ENCODE results near the gene COBL. TPM values are rescaled to one million over a fixed set of nuclear protein-coding genes. Genes with fewer than 3 reads are reported as not detected.

COBL gene
- polyA plus RNA-seq, 1 donor from 2014 or later, result not detected

GRCh38 chr7:51175992-51176388, 140.6 kb downstream of the COBL start:
- no peak overlapping the region for H3K4me3 Mint-ChIP-seq
- H3K27me3 Mint-ChIP-seq, result peaks cover 2% of the 10 kb centered on the region
- H3K4me1 Mint-ChIP-seq, result no peaks in the 10 kb centered on the region
- no peaks in the 10 kb centered on the region for H3K36me3 Mint-ChIP-seq
- no peak overlapping the region for H3K27ac Mint-ChIP-seq
- H3K9me3 Mint-ChIP-seq, result no peaks in the 10 kb centered on the region

- Mint-ChIP-seq H3K4me3 (no peak overlapping the region), H3K27me3 (peaks cover 2% of the 10 kb centered on the region), H3K9me3 (no peaks in the 10 kb centered on the region), H3K36me3 (no peaks in the 10 kb centered on the region), H3K4me1 (no peaks in the 10 kb centered on the region), H3K27ac (no peak overlapping the region)
Measured at GRCh38 chr7:51175316-51175991, 141.2 kb downstream of the COBL start.

- no peak overlapping the region for H3K4me3 Mint-ChIP-seq
- H3K27me3 Mint-ChIP-seq, result peaks cover 2% of the 10 kb centered on the region
- H3K36me3 Mint-ChIP-seq, result no peaks in the 10 kb centered on the region
- no peak overlapping the region for H3K27ac Mint-ChIP-seq
- peaks cover 0 to 2% (median 0%) of the 10 kb centered on the region in 3 donors for H3K9me3 Mint-ChIP-seq
- peaks cover 0 to 1% (median 0%) of the 10 kb centered on the region in 3 donors for H3K4me1 Mint-ChIP-seq
Measured at GRCh38 chr7:51165337-51165736, 151.3 kb downstream of the COBL start.

- H3K4me3 Mint-ChIP-seq, result no peak overlapping the region
- H3K27ac Mint-ChIP-seq, result no peak overlapping the region
- peaks cover 0 to under 1% (median 0%) of the 10 kb centered on the region in 3 donors for H3K9me3 Mint-ChIP-seq
- H3K27me3 Mint-ChIP-seq, result peaks cover 2% of the 10 kb centered on the region
- no peaks in the 10 kb centered on the region for H3K36me3 Mint-ChIP-seq
- H3K4me1 Mint-ChIP-seq, result peaks cover 0 to 2% (median 1%) of the 10 kb centered on the region in 3 donors
Measured at GRCh38 chr7:51162724-51163329, 153.8 kb downstream of the COBL start.

GRCh38 chr7:51161937-51162336, 154.7 kb downstream of the COBL start:
- H3K36me3 Mint-ChIP-seq, result no peaks in the 10 kb centered on the region
- H3K4me3 Mint-ChIP-seq, result no peak overlapping the region
- no peak overlapping the region for H3K27ac Mint-ChIP-seq
- peaks cover 0 to 2% (median 1%) of the 10 kb centered on the region in 3 donors for H3K4me1 Mint-ChIP-seq
- H3K27me3 Mint-ChIP-seq, result peaks cover 2% of the 10 kb centered on the region
- no peaks in the 10 kb centered on the region for H3K9me3 Mint-ChIP-seq

GRCh38 chr7:51160990-51161615, 155.5 kb downstream of the COBL start:
- Mint-ChIP-seq H3K27ac (no peak overlapping the region), H3K27me3 (peaks cover 5% of the 10 kb centered on the region), H3K9me3 (no peaks in the 10 kb centered on the region)

GRCh38 chr7:51160411-51160810, 156.2 kb downstream of the COBL start:
- H3K4me3 Mint-ChIP-seq, result no peak overlapping the region
- H3K9me3 Mint-ChIP-seq, result no peaks in the 10 kb centered on the region
- no peaks in the 10 kb centered on the region for H3K36me3 Mint-ChIP-seq
- H3K27me3 Mint-ChIP-seq, result peaks cover 5% of the 10 kb centered on the region
- H3K27ac Mint-ChIP-seq, result no peak overlapping the region
- peaks cover 0 to 2% (median 1%) of the 10 kb centered on the region in 3 donors for H3K4me1 Mint-ChIP-seq

More at GRCh38 chr7:51160990-51161615, 155.5 kb downstream of the COBL start:
- Mint-ChIP-seq H3K36me3 (no peaks in the 10 kb centered on the region), H3K4me3 (no peak overlapping the region), H3K4me1 (peaks cover 0 to 2% (median 1%) of the 10 kb centered on the region in 3 donors)

GRCh38 chr7:51158742-51159445, 157.7 kb downstream of the COBL start:
- H3K36me3 Mint-ChIP-seq, result no peaks in the 10 kb centered on the region

GRCh38 chr7:51158211-51158610, 158.4 kb downstream of the COBL start:
- no peaks in the 10 kb centered on the region for H3K36me3 Mint-ChIP-seq
- peaks cover 10% of the 10 kb centered on the region for H3K27me3 Mint-ChIP-seq
- H3K4me3 Mint-ChIP-seq, result no peak overlapping the region
- H3K4me1 Mint-ChIP-seq, result peaks cover 0 to 2% (median 1%) of the 10 kb centered on the region in 3 donors
- H3K27ac Mint-ChIP-seq, result no peak overlapping the region
- H3K9me3 Mint-ChIP-seq, result no peaks in the 10 kb centered on the region

More at GRCh38 chr7:51158742-51159445, 157.7 kb downstream of the COBL start:
- H3K9me3 Mint-ChIP-seq, result no peaks in the 10 kb centered on the region
- H3K27me3 Mint-ChIP-seq, result peaks cover 10% of the 10 kb centered on the region
- H3K4me1 Mint-ChIP-seq, result peaks cover 0 to 2% (median 1%) of the 10 kb centered on the region in 3 donors
- no peak overlapping the region for H3K27ac Mint-ChIP-seq
- no peak overlapping the region for H3K4me3 Mint-ChIP-seq

- Mint-ChIP-seq H3K27me3 (peaks cover 15% of the 10 kb centered on the region), H3K4me1 (peaks cover 0 to 2% (median 0%) of the 10 kb centered on the region in 3 donors), H3K9me3 (no peaks in the 10 kb centered on the region), H3K36me3 (no peaks in the 10 kb centered on the region), H3K27ac (no peak overlapping the region), H3K4me3 (no peak overlapping the region)
Measured at GRCh38 chr7:51154201-51154600, 162.4 kb downstream of the COBL start.

- Mint-ChIP-seq H3K27me3 (peaks cover 15% of the 10 kb centered on the region), H3K4me1 (no peaks in the 10 kb centered on the region), H3K4me3 (no peak overlapping the region), H3K27ac (no peak overlapping the region), H3K36me3 (peaks cover 3% of the 10 kb centered on the region), H3K9me3 (peaks cover 0 to 3% (median 0%) of the 10 kb centered on the region in 3 donors)
Measured at GRCh38 chr7:51152706-51153200, 163.9 kb downstream of the COBL start.

GRCh38 chr7:51151455-51151854, 165.2 kb downstream of the COBL start:
- Mint-ChIP-seq H3K9me3 (peaks cover 0 to 5% (median 3%) of the 10 kb centered on the region in 3 donors), H3K4me3 (no peak overlapping the region), H3K4me1 (no peaks in the 10 kb centered on the region), H3K27ac (no peak overlapping the region), H3K27me3 (peaks cover 12% of the 10 kb centered on the region), H3K36me3 (peaks cover 3% of the 10 kb centered on the region)

GRCh38 chr7:51150193-51150592, 166.4 kb downstream of the COBL start:
- H3K27ac Mint-ChIP-seq, result no peak overlapping the region
- no peaks in the 10 kb centered on the region for H3K4me1 Mint-ChIP-seq
- H3K27me3 Mint-ChIP-seq, result peaks cover 12% of the 10 kb centered on the region

GRCh38 chr7:51148216-51148615, 168.4 kb downstream of the COBL start:
- peaks cover 8% of the 10 kb centered on the region for H3K27me3 Mint-ChIP-seq
- H3K4me1 Mint-ChIP-seq, result no peaks in the 10 kb centered on the region
- peaks cover 3% of the 10 kb centered on the region for H3K36me3 Mint-ChIP-seq
- no peak overlapping the region for H3K27ac Mint-ChIP-seq
- H3K4me3 Mint-ChIP-seq, result no peak overlapping the region
- peaks cover 0 to 5% (median 3%) of the 10 kb centered on the region in 3 donors for H3K9me3 Mint-ChIP-seq

More at GRCh38 chr7:51150193-51150592, 166.4 kb downstream of the COBL start:
- peaks cover 3% of the 10 kb centered on the region for H3K36me3 Mint-ChIP-seq
- H3K4me3 Mint-ChIP-seq, result no peak overlapping the region
- peaks cover 0 to 5% (median 3%) of the 10 kb centered on the region in 3 donors for H3K9me3 Mint-ChIP-seq
